ENCODE results near the gene DRICH1.

DNA sequence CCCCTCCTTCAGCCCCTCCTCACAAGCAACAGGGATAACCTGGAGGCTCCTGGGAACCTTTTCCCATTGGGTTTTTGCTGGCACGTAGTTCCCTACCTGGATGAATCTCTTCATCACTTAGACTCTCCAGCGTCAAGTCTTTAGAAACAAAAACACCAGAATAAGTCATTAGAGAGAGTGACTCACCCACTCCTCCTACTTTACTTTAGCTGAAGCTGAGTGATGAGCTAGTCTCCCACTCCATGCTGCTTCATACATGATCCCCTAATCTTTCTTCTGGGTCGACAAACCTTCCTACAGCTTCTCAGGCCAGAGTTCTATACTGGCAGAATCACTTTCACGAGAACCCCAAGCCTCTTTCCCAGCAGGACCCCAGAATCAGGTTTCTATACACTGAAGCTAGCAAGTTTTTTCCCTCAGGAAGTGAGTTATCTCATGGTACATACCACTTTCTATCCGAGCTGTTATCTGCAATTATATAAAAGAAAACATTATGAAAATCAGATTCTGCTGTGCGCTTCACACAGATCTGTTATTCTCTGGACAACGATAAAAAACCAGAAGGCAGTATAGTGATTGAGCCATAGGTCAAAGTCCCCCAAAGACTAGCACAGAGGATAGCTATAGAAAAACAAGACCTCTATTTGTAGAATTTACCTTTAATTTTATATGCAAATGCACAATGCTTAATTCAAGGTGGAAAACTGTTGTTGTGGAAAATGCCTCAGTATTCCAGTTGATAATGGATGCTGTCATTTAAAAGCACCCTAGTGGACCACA is 18.7 kb downstream of the DRICH1 start:
- TF ChIP-seq, protein P1, sequence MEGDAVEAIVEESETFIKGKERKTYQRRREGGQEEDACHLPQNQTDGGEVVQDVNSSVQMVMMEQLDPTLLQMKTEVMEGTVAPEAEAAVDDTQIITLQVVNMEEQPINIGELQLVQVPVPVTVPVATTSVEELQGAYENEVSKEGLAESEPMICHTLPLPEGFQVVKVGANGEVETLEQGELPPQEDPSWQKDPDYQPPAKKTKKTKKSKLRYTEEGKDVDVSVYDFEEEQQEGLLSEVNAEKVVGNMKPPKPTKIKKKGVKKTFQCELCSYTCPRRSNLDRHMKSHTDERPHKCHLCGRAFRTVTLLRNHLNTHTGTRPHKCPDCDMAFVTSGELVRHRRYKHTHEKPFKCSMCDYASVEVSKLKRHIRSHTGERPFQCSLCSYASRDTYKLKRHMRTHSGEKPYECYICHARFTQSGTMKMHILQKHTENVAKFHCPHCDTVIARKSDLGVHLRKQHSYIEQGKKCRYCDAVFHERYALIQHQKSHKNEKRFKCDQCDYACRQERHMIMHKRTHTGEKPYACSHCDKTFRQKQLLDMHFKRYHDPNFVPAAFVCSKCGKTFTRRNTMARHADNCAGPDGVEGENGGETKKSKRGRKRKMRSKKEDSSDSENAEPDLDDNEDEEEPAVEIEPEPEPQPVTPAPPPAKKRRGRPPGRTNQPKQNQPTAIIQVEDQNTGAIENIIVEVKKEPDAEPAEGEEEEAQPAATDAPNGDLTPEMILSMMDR (IDR thresholded peaks at IDR 0.05) = no peak
- TF ChIP-seq POLR2A (IDR thresholded peaks at IDR 0.05) = no peak
